SIG-M5 treated with dmso at 0.1 percent for 504 hours (cell line): ENCODE results near the gene ENKD1.

ENCODE experiments used
- DNase-seq: peaks from one replicate; lab custom pipeline; 2025; ENCODE audit not compliant: unreplicated experiment; lab: John Stamatoyannopoulos, UW

ENKD1 gene

GRCh38 chr16:67679935-67680897 is 13.7 kb upstream of the ENKD1 start:
- no peak for DNase-seq

GRCh38 chr16:67678354-67679023 is 11.9 kb upstream of the ENKD1 start:
- no peak for DNase-seq

- no peak for DNase-seq
Measured at GRCh38 chr16:67677712-67678111, 11.2 kb upstream of the ENKD1 start.

GRCh38 chr16:67676939-67677338 is 10.4 kb upstream of the ENKD1 start:
- DNase-seq: no peak

GRCh38 chr16:67676516-67676915 is 10.0 kb upstream of the ENKD1 start:
- DNase-seq: peak; percentile 49

GRCh38 chr16:67675999-67676398 is 9.4 kb upstream of the ENKD1 start:
- DNase-seq: no peak

GRCh38 chr16:67675579-67675935 is 9.0 kb upstream of the ENKD1 start:
- DNase-seq: no peak

GRCh38 chr16:67674851-67675578 is 8.5 kb upstream of the ENKD1 start:
- DNase-seq: no peak

- DNase-seq: no peak
Measured at GRCh38 chr16:67673712-67674580, 7.4 kb upstream of the ENKD1 start.

GRCh38 chr16:67672739-67673662 is 6.5 kb upstream of the ENKD1 start:
- DNase-seq: peak; percentile 52

GRCh38 chr16:67672306-67672705 is 5.8 kb upstream of the ENKD1 start:
- DNase-seq: no peak

- no peak for DNase-seq
Measured at GRCh38 chr16:67669499-67670101, 3.0 kb upstream of the ENKD1 start.

- DNase-seq: no peak
Measured at GRCh38 chr16:67668495-67669157, 2.1 kb upstream of the ENKD1 start.

GRCh38 chr16:67667817-67668494 is 1.4 kb upstream of the ENKD1 start:
- peak; percentile 96 for DNase-seq

GRCh38 chr16:67667453-67667816 is 885 bp upstream of the ENKD1 start:
- no peak for DNase-seq

GRCh38 chr16:67666032-67666551 is 458 bp downstream of the ENKD1 start:
- no peak for DNase-seq

GRCh38 chr16:67665598-67665997 is 952 bp downstream of the ENKD1 start:
- DNase-seq: no peak

- no peak for DNase-seq
Measured at GRCh38 chr16:67664871-67665270, 1.7 kb downstream of the ENKD1 start.
